Ovary (tissue), 9 donors: ENCODE results near the gene MOGAT2. TPM values are rescaled to one million over a fixed set of nuclear protein-coding genes. Genes with fewer than 3 reads are reported as not detected.

Experiments
- DNase-seq, 5 donors: peaks; one replicate each; pipeline ENCODE4 v3.0.0-alpha.2; 2019 to 2020
- H3K27ac ChIP-seq, 2 donors: fragments of 200-600 bp; one replicate each; pipeline versions ENCODE4 v1.5.1 to v1.8.0; 2019 to 2022
- H3K27me3 ChIP-seq: fragments of 200-600 bp; one replicate; pipeline ENCODE4 v1.8.0; 2022
- H3K36me3 ChIP-seq: fragments of 200-600 bp; sonication (generic); one replicate; pipeline ENCODE4 v1.5.1; 2019
- H3K4me1 ChIP-seq: one replicate; pipeline ENCODE4 v1.8.1; 2013; ENCODE audit warnings: mild to moderate bottlenecking, moderate library complexity; ENCODE audit not compliant: insufficient read depth
- H3K4me3 ChIP-seq: fragments of 200-600 bp; sonication (generic); one replicate; pipeline ENCODE4 v1.5.1; 2017
- H3K9me3 ChIP-seq, 2 donors: fragments of 200-600 bp in 1 of 2; sonication (generic) in 1 of 2; one replicate each; pipeline versions ENCODE4 v1.5.1 to v1.8.1; 2013 to 2019; ENCODE audit warnings: mild to moderate bottlenecking in 1 of 2, moderate library complexity in 1 of 2
- EP300 ChIP-seq: sonication (generic); formaldehyde crosslinking; IDR thresholded peaks from one replicate; pipeline ENCODE4 v1.6.1; 2017; ENCODE audit warnings: antibody characterized with exemption
- POLR2A ChIP-seq: fragments of 450-650 bp; IDR thresholded peaks from one replicate; pipeline ENCODE4 v1.6.1; 2017; ENCODE audit warnings: antibody characterized with exemption, mild to moderate bottlenecking, moderate library complexity
- WGBS, 3 donors: extraction: QIAGEN DNeasy Blood & Tissue Kit in 1 of 3; methylation state at CpG; one replicate each; pipeline versions ENCODE4 v1.1.5 to v1.1.7; 2013 to 2017; 5-methylcytosine and 5-hydroxymethylcytosine counted together
- intact Hi-C, 4 donors: fragments of 100-400 bp; cut with DNase I; formaldehyde crosslinking; loops; one replicate each; pipeline versions ENCODE4 v1.11.0 to v1.15.1; 2022 to 2023
- polyA plus RNA-seq, 2 donors: library from polyadenylated mRNA; stranded (reverse); fragments of 200-250 nt in 1 of 2; fragments of 350-450 nt in 1 of 2; fragmentation: Illumina TruSeq in 1 of 2; extraction: RNeasy Lipid Tissue Mini Kit (QIAGEN cat#74804) in 1 of 2; gene quantifications; one replicate each; pipeline ENCODE4 v1.2.3, GENCODE V29; 2013 to 2014
- total RNA-seq, 7 donors: library from RNA; depleted of rRNA in 2 of 7; stranded (reverse); fragments of >200 nt in 2 of 7; fragmentation: NEBNext Ultra II Directional in 3 of 7; extraction: Animal tissue kit (Norgen Biotek cat#: 25700) in 3 of 7; gene quantifications; one replicate each; pipeline versions ENCODE4 v1.1.0 to v1.2.4, GENCODE V29; 2016 to 2023
- TF ChIP-seq, protein P1 (sequence below), 3 donors: fragments of 450-650 bp in 2 of 3; fragments of 200-600 bp in 1 of 3; IDR thresholded peaks; one replicate each; pipeline versions ENCODE4 v1.5.1 to v1.8.0; 2016 to 2022; ENCODE audit warnings: antibody characterized with exemption in 3 of 3, mild to moderate bottlenecking in 1 of 3
- donor health status: DM: no; HTN: no; CAD: no; lungs with moderate emphysema.
- donor health status: DM: no; HTN: no; CAD: no.
- donor health status: Bipolar disorder and iron deficiency.
- donor health status: DM: yes; HTN: yes; CAD: no.
- donor health status: DM: no; HTN: no; CAD: no.
- donor health status: DM: yes; HTN: yes; CAD: no.

MOGAT2 gene
- total and polyA plus RNA-seq, 9 donors = 0.72 to 1.1 TPM; not detected in 7

DNA sequence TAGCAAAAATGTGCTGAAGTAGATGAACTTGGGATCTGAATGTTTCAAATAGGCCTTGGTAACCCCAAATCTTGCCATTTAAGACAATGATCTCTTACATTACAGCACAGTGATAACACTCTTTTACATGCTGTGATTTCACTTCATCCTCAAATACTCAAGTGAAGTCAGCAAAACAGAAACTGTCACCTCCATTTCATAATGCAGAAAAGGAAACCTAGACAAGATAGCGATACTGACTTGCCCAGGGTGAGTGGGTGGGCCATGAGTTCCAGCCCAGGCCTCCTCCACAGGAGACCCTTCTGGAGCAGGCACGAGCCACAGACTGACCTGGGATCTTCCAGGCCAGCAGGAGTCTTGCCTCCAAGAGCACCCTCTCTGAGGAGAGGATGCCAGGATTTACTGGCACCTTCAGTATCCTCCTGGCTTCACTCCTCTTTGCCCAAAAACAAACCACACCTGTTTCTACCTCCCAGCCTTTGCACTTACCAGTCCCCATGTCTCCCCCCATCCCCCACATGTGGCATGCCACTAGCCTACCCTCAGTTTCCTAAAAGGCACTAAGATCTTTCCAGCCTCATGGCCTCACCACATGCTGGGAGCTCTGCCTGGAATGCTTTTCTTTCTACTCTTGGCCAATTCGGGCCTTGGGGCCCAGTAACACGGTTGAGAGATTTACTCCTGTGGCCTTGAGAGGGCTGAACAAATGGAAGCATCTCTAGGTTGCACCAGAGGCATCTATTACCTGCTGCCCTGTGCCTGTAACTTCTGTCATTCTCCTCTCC, 49.0 kb downstream of the MOGAT2 start:
- TF ChIP-seq EP300 (no peak), POLR2A (no peak)
- TF ChIP-seq, protein P1, sequence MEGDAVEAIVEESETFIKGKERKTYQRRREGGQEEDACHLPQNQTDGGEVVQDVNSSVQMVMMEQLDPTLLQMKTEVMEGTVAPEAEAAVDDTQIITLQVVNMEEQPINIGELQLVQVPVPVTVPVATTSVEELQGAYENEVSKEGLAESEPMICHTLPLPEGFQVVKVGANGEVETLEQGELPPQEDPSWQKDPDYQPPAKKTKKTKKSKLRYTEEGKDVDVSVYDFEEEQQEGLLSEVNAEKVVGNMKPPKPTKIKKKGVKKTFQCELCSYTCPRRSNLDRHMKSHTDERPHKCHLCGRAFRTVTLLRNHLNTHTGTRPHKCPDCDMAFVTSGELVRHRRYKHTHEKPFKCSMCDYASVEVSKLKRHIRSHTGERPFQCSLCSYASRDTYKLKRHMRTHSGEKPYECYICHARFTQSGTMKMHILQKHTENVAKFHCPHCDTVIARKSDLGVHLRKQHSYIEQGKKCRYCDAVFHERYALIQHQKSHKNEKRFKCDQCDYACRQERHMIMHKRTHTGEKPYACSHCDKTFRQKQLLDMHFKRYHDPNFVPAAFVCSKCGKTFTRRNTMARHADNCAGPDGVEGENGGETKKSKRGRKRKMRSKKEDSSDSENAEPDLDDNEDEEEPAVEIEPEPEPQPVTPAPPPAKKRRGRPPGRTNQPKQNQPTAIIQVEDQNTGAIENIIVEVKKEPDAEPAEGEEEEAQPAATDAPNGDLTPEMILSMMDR (IDR thresholded peaks at IDR 0.05) = no peak

DNA sequence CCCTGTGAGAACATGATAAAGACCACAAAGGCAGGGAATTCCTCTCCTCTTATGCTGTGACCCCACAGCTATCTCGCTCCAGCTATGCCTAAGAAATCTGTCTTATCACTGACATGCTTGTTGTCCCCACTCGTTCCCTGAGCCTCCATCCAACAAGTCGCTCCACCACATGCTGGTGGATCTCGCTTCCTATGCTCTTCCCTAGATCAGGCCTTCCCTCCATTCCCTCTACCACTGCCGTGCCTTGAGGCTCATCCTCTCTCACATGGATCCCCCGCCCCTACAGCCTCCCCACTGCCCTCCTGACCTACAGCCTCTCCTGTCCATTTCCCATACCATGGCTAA, 49.6 kb downstream of the MOGAT2 start:
- DNase-seq = no peak

More for the DNA sequence above, 49.0 kb downstream of the MOGAT2 start:
- no peak for DNase-seq
- no peak overlapping the region for H3K4me3 ChIP-seq
- peaks cover 2% of the 10 kb centered on the region for H3K4me1 ChIP-seq
- H3K36me3 ChIP-seq = no peaks in the 10 kb centered on the region
- H3K27ac ChIP-seq = no peak overlapping the region
- H3K9me3 ChIP-seq = no peaks in the 10 kb centered on the region
- intact Hi-C loops = loop anchor here in 1 of 4 donors (5.0 kb wide), 1 partner anchor 219 kb away; no protein-coding TSS in a partner anchor
- 50 to 53% (median 53%) methylated on average over 4 of the region's 4 CpGs for WGBS, 3 donors
- no peaks in the 10 kb centered on the region for H3K27me3 ChIP-seq

DNA sequence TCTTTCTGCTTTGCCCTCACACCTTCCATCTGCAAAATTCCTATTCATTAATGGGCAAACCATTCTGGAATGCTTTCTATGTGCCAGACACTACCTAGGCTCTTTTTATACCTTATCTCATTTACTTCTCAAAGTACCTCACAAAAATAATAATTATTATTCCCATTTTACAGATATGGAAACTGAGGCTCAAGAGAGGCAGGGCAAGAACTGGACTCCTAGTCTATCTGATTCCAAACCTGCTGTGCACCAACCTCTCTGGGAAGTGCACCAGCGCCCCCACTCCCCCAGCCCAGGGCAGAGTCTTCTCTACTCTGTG, 50.1 kb downstream of the MOGAT2 start:
- DNase-seq = no peak
- intact Hi-C loops = loop anchor here in 1 of 4 donors (5.0 kb wide), 1 partner anchor 220 kb away; no protein-coding TSS in a partner anchor
- H3K4me3 ChIP-seq = no peak overlapping the region
- H3K4me1 ChIP-seq = peaks cover 2% of the 10 kb centered on the region
- no peak overlapping the region for H3K27ac ChIP-seq
- no peaks in the 10 kb centered on the region for H3K36me3 ChIP-seq
- no peaks in the 10 kb centered on the region for H3K9me3 ChIP-seq
- WGBS, 3 donors = 21 to 33% (median 30%) methylated on average over 1 of the region's 1 CpG
- H3K27me3 ChIP-seq = no peaks in the 10 kb centered on the region
- TF ChIP-seq, protein P1 (IDR thresholded peaks at IDR 0.05) = no peak
- TF ChIP-seq EP300 (no peak), POLR2A (no peak)

More for the DNA sequence above, 49.6 kb downstream of the MOGAT2 start:
- Histone ChIP-seq H3K4me1 (peaks cover 2% of the 10 kb centered on the region), H3K9me3 (no peaks in the 10 kb centered on the region), H3K4me3 (no peak overlapping the region), H3K27ac (no peak overlapping the region), H3K36me3 (no peaks in the 10 kb centered on the region), H3K27me3 (no peaks in the 10 kb centered on the region)
- intact Hi-C loops = loop anchor here in 1 of 4 donors (5.0 kb wide), 1 partner anchor 220 kb away; no protein-coding TSS in a partner anchor
- WGBS, 3 donors = 85 to 87% (median 85%) methylated on average over 6 of the region's 6 CpGs
- no peak for TF ChIP-seq POLR2A
- no peak for TF ChIP-seq EP300
- TF ChIP-seq, protein P1 (IDR thresholded peaks at IDR 0.05) = no peak

DNA sequence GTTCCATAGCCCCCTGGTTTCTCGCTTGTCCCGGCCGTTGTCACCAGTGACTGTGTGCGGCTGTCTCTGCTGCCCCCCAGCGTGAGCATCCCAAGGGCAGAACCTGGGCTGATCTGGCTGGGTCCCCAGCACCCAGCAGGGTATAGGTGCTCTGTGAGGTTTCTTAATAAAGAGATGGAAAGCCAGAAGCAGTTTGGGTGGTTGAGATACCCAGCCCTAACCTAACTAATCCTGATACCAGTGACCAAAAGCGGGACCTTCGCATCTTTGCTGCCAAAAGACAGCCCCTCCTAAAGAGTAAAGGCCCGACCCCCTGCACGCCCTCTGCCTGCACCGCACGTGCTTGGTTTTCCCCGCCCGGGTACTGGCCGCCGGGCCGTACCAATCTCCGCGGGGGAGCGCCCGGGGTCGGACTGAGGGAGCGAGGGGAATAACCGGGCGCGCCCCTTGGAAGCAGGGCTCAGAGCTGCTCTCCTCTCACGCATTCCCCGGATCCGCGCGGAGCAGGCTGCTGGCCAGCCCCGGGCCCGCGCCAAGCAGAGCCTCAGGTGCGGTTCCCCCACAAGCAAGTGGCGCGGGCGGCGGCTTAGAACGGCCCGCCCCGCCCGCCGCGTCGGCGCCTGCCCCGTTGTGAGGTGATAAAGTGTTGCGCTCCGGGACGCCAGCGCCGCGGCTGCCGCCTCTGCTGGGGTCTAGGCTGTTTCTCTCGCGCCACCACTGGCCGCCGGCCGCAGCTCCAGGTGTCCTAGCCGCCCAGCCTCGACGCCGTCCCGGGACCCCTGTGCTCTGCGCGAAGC, 50.7 kb downstream of the MOGAT2 start, which contains the start of gene DGAT2:
DGAT2 (plus strand) TSS at position 667 of the 797 bp plus-strand sequence. CDS start 214 bp downstream, outside the sequence.
- H3K27ac ChIP-seq = peak within 1 kb of the TSS in 1 of 2 donors; percentile 46
- H3K27me3 ChIP-seq = no peaks in the 10 kb centered on the region
- TF ChIP-seq, protein P1 (IDR thresholded peaks at IDR 0.05) = peak in 1 of 3 donors; percentile 4
- no peak for TF ChIP-seq POLR2A
- no peaks in the 10 kb centered on the region for H3K36me3 ChIP-seq
- DNase-seq = peak; percentile 63 to 82 (median 70)
- no peaks in the 10 kb centered on the region for H3K9me3 ChIP-seq
- intact Hi-C loops = loop anchor here in 1 of 4 donors (5.0 kb wide), 1 partner anchor 221 kb away; no protein-coding TSS in a partner anchor
- peak within 1 kb of the TSS; percentile 37 for H3K4me3 ChIP-seq
- WGBS, 3 donors = 0 to 2% (median 1%) methylated on average over 45 to 66 of the region's 66 CpGs
- H3K4me1 ChIP-seq = peaks cover 2% of the 10 kb centered on the region
